Measurements from ENCODE around the gene CIPC. TPM values are rescaled to one million over a fixed set of nuclear protein-coding genes. Genes with fewer than 3 reads are reported as not detected.

Gene CIPC
- total RNA-seq, 1 donor from 2014 or later = 7.2 TPM

DNA sequence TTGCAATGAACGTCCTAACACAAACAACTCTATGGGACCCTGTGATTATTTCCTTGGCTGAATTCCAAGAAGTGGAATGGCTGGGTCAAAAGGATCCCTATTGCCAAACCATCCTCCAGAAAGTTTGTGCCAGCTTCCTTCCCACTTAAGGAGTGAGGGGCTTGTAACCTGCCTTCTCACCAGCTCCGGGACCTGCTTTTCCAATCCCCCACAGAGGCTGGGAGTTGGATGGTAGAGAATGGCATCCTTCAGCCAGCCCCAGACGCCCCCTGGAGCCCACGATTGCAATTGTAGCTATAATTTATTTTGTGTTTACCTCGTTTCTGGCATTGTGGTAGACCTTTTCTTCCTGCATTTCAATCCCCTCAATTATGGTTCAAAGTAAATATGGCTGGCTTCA lies 53.2 kb downstream of the CIPC start:
- peak in 1 of 2 donors; percentile 28 for DNase-seq (ENCODE audit: low read depth in 2 of 2)

DNA sequence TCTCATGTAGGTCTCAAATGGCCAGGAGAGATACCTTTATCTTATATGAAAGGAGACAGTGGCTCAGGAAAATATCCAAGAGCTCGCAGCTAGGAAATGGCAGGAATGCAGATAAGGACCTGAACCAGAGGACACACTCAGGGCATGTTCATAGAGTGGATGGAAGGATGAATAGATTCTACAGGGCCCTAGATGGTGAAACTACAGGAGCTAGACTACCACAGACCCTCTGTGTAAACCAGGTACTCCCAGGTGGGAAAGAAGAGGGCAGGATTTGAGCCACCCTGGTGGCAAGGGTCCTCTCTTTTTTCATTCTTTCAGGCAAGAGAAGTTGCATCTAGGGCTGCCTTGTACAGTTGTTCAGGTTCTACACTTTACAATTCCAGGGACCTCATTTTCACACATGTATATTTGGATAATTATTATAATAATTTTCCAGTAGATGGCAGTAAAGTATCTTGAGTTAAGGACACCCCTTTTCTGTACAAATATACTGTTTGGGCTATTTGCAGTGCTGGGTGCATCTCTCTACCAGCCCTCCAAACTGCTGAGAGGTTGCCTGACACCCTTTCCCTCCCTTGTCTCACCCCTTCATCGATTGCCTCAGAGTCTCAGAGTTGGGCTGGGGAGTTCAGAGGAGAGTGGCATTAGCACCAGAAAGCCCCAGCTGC lies 54.0 kb downstream of the CIPC start:
- no peak for DNase-seq (ENCODE audit: low read depth in 2 of 2)

DNA sequence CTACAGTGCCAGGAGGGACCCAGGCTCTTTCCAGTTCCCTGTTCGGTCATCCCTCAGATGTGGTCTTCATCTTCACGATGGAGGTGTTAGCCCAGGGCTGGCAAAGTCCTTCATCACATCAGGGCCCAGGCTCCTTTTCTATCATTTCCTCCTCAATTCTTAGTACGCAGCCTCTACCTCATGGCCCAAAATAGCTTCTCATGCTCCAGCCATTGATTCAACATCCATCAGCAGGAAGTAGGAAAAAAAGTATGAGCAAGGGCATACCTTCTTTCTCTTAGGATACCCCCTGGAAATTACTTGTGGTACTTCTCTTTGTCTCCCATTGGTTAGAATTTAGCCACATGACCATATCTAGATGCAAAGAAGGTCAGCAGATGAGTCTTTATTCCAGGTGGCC lies 55.7 kb downstream of the CIPC start:
- no peak for DNase-seq (ENCODE audit: low read depth in 2 of 2)

GRCh38 chr14:77154421-77154820 lies 56.4 kb downstream of the CIPC start:
- DNase-seq (ENCODE audit: low read depth in 2 of 2) = no peak

- DNase-seq (ENCODE audit: low read depth in 2 of 2) = no peak
Observed at GRCh38 chr14:77155083-77155482, 57.0 kb downstream of the CIPC start.

DNA sequence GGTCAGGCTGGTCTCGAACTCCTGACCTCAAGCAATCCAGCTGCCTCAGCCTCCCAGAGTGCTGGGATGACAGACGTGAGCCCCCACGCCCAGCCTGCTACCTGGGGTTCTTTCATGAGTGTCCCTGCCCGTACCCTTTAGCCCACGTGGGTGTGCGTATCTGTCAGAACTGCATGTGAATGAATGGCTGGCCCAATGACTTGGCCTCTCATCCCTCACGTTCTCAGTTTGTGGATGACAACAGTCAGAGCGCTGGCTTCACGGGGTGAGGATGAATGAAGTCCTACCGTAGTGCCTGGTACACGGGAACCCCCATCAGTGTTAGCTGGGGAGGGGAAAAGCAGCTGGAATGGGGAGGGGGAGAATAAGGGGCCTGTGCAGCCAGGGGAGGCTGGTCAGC lies 59.7 kb downstream of the CIPC start:
- DNase-seq (ENCODE audit: low read depth in 2 of 2) = no peak

- DNase-seq (ENCODE audit: low read depth in 2 of 2) = peak in 1 of 2 donors; percentile 29
Observed at GRCh38 chr14:77158175-77158881, 60.3 kb downstream of the CIPC start.

GRCh38 chr14:77158882-77159255 lies 60.8 kb downstream of the CIPC start:
- no peak for DNase-seq (ENCODE audit: low read depth in 2 of 2)

DNA sequence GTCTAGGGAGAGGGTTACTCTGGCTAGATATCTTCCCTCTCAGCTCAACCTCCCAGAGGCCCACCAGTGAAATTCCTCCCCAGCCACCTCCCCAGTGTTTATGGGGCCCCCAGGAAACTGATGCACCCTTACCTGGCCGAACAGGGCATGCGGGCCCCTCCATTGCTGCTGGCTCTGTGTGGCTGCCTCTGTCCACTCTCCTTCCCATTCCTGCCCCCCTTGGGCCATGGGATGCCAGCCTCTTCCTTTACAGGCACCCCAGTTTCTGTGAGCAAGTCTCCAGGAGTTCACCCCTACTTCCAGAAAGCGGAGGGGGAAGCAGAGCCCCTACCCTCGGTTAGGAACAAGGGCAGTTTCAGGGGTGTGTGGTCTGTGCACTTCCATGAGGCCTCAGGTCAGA lies 63.0 kb downstream of the CIPC start:
- DNase-seq (ENCODE audit: low read depth in 2 of 2) = no peak

Other genes starting within 250 kb of the CIPC start
- 7.6 and 8.2 TPM in 2 replicates for gene IRF2BPL, start 69.5 kb upstream of the CIPC start, total RNA-seq
- gene ZDHHC22, start 43.5 kb downstream of the CIPC start, total RNA-seq = not detected in 2 replicates
- gene TMEM63C, start 83.5 kb downstream of the CIPC start, total RNA-seq = 0.13 and 0.77 TPM in 2 replicates
- gene NGB, start 172.9 kb downstream of the CIPC start, total RNA-seq = not detected in 2 replicates
- 7.8 and 9.0 TPM in 2 replicates for gene POMT2, start 222.6 kb downstream of the CIPC start, total RNA-seq
- 24.5 and 32.4 TPM in 2 replicates for gene GSTZ1, start 222.8 kb downstream of the CIPC start, total RNA-seq

Data from dermis microvascular lymphatic vessel endothelial cell (primary cell).